ENCODE results near the gene SYNDIG1L.
"Not testable (repeated sequence)": the region's sequence is repeated elsewhere in the genome, so short reads cannot be mapped to it uniquely, and the experiment has no call there.

GRCh38 chr14:74454397-74454796 lies 28.4 kb upstream of the SYNDIG1L start:
- not testable (repeated sequence) for TF ChIP-seq BACH1 (IDR thresholded peaks at IDR 0.05; ENCODE audit: low read length); CTCF (IDR thresholded peaks at IDR 0.05; ENCODE audit: control extremely low read depth in 1 of 3, insufficient read depth in 1 of 3, low read depth in 1 of 3, low read length in 3 of 3); USF2 (IDR thresholded peaks at IDR 0.05; ENCODE audit: low read length); EZH2 (IDR thresholded peaks at IDR 0.05; ENCODE audit: low read depth, low read length, severe bottlenecking); SUZ12 (IDR thresholded peaks at IDR 0.05; ENCODE audit: low read length)

Measured in H1 (cell line).